ENCODE data around the gene VSIG1. TPM values are rescaled to one million over a fixed set of nuclear protein-coding genes. Genes with fewer than 3 reads are reported as not detected.

The VSIG1 gene
- total and polyA plus RNA-seq, 2 of the 8 experiments (the other 6 are each of a cell fraction or from before 2014, with no cell fraction given), result 2.2 to 2.9 TPM

- TF ChIP-seq CHD7 (IDR thresholded peaks at IDR 0.05; ENCODE audit: insufficient replicate concordance, low read length), result no peak
- no peak for TF ChIP-seq POLR2A (IDR thresholded peaks at IDR 0.05; ENCODE audit: control extremely low read depth in 1 of 2, low read depth in 2 of 2, low read length in 2 of 2)
- no peak for TF ChIP-seq BCL11A (IDR thresholded peaks at IDR 0.05; ENCODE audit: low read depth in 2 of 2, low read length in 2 of 2)
- no peak for TF ChIP-seq YY1 (IDR thresholded peaks at IDR 0.05; ENCODE audit: low read depth, low read length)
Observed at GRCh38 chrX:108029928-108030711, 14.7 kb upstream of the VSIG1 start (continued).
